ENCODE results near the gene MATN3. TPM values are rescaled to one million over a fixed set of nuclear protein-coding genes. Genes with fewer than 3 reads are reported as not detected.
"Not testable (repeated sequence)": the region's sequence is repeated elsewhere in the genome, so short reads cannot be mapped to it uniquely, and the experiment has no call there.

MATN3 gene
- total RNA-seq, 4 donors from 2014 or later = 0.11 to 1.5 (median 0.60) TPM

DNA sequence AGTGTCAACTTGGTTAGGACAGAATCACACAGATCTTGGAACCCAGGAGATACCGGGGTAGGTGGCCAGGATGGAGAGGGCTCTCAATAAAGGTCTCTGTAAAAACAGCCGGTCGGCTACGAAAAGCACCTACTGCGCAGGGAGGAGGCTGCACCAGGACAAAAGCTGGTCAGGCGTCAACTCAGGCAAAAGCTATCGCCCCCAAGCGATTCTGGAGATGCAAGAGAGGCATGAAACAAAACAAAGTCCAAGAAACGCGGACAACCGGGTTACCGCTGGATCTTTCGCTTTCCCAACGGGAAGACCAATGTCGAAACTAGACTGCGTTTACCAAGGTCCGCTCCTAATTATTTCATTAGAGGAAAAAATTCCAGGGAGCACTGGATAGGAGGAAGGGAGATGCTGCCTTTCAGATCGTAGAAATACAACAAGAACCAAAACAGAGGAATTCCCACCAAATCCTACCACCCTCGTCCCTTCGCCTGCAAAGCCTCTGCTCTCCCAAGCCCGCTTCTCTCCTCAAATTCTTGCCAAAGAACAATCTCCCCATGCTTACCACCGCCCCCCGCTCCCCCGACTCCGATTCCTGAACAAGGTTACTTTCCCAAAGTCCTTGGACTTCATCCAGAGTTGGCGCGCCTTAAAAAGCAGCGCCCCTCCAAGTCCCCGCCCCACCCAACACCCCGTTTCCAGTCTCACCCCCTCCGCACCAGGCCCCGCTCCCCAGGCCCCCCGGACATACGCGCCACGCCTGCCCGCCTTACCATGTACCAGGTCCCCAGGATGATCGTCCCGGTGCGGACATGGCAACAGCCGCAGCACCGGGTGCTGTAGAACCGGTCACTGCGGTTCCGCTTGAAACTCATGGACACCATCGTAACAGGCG, 38.4 kb upstream of the MATN3 start:
- TF ChIP-seq, protein P1, sequence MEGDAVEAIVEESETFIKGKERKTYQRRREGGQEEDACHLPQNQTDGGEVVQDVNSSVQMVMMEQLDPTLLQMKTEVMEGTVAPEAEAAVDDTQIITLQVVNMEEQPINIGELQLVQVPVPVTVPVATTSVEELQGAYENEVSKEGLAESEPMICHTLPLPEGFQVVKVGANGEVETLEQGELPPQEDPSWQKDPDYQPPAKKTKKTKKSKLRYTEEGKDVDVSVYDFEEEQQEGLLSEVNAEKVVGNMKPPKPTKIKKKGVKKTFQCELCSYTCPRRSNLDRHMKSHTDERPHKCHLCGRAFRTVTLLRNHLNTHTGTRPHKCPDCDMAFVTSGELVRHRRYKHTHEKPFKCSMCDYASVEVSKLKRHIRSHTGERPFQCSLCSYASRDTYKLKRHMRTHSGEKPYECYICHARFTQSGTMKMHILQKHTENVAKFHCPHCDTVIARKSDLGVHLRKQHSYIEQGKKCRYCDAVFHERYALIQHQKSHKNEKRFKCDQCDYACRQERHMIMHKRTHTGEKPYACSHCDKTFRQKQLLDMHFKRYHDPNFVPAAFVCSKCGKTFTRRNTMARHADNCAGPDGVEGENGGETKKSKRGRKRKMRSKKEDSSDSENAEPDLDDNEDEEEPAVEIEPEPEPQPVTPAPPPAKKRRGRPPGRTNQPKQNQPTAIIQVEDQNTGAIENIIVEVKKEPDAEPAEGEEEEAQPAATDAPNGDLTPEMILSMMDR (IDR thresholded peaks at IDR 0.05) = no peak
- TF ChIP-seq POLR2A (IDR thresholded peaks at IDR 0.05) = no peak
- intact Hi-C loops (cut with DNase I; ENCODE audit: low total_unique reads) = no loop called here
- H3K4me3 ChIP-seq (ENCODE audit: low read depth, poor library complexity, severe bottlenecking) = peak overlapping the region; percentile 62
- 0 to 1% methylated on average over 38 to 47 of the region's 47 CpGs for WGBS, 2 donors
- peak; percentile 55 to 89 for DNase-seq (ENCODE audit: low spot score in 2 of 2)

DNA sequence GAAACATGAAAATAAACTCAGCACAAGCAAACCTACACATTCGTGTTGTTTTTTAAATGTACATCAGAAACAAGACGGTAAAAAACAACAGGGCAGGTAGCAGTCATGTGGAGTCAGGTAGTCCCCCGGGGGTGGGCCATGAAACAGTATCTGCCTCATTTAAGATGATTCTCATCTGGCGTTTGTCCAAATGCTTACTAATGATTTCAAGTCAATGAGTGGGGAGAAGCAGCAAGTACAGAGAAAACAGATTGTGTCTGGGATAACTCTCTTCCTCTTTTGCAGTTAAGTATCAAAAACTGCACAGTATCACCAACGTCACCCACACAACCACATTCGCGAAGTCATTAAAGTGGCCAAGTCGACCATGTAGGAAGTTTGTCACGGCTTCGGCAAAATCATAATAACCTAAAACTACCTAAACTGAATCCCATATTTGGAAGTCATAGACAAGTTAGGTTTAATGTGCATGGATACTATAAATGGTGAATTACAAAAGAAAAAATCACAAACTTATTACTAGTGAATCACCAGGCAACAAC, 37.7 kb upstream of the MATN3 start:
- peak in 1 of 2 donors; percentile 27 for DNase-seq (ENCODE audit: low spot score in 2 of 2)
- TF ChIP-seq, protein P1 (IDR thresholded peaks at IDR 0.05) = no peak
- no peak for TF ChIP-seq POLR2A (IDR thresholded peaks at IDR 0.05)
- 0 to 1% methylated on average over 10 of the region's 10 CpGs for WGBS, 2 donors
- intact Hi-C loops (cut with DNase I; ENCODE audit: low total_unique reads) = no loop called here
- peak overlapping the region; percentile 62 for H3K4me3 ChIP-seq (ENCODE audit: low read depth, poor library complexity, severe bottlenecking)

- DNase-seq (ENCODE audit: low spot score in 2 of 2) = no peak
- 1 to 3% methylated on average over 4 of the region's 4 CpGs for WGBS, 2 donors
- peak overlapping the region; percentile 62 for H3K4me3 ChIP-seq (ENCODE audit: low read depth, poor library complexity, severe bottlenecking)
- intact Hi-C loops (cut with DNase I; ENCODE audit: low total_unique reads) = no loop called here
- TF ChIP-seq POLR2A (IDR thresholded peaks at IDR 0.05) = no peak
- TF ChIP-seq, protein P1 (IDR thresholded peaks at IDR 0.05) = no peak
These were observed 37.2 kb upstream of the MATN3 start for GRCh38 chr2:20049637-20050036.

GRCh38 chr2:20048488-20049448, 36.3 kb upstream of the MATN3 start:
- TF ChIP-seq, protein P1 (IDR thresholded peaks at IDR 0.05) = no peak
- TF ChIP-seq POLR2A (IDR thresholded peaks at IDR 0.05) = no peak
- intact Hi-C loops (cut with DNase I; ENCODE audit: low total_unique reads) = no loop called here
- WGBS, 2 donors = 36 to 42% methylated on average over 6 of the region's 6 CpGs
- no peak overlapping the region for H3K4me3 ChIP-seq (ENCODE audit: low read depth, poor library complexity, severe bottlenecking)
- DNase-seq (ENCODE audit: low spot score in 2 of 2) = no peak

DNA sequence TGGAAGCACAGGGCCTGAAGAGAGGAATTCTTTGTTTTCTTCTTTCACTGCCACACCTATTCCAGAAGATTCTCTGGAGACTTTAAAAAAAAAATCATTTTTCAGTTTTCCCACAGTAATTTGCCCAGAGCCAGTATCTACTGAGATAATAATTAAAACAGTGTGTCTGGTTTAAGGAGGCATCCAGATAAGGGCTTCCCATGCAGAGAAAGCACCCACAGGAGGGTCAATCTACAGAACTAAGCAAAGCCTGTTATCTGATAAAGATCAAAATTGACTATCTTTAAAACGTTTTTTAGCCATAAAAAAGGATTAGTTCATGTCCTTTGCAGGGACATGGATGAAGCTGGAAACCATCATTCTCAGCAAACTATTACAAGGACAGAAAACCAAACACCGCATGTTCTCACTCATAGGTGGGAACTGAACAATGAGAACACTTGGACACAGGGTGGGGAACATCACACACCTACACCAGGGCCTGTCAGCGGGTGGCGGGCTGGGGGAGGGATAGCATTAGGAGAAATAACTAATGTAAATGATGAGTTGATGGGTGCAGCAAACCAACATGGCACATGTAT, 33.3 kb upstream of the MATN3 start:
- H3K4me3 ChIP-seq (ENCODE audit: low read depth, poor library complexity, severe bottlenecking); DNase-seq (ENCODE audit: low spot score in 2 of 2); intact Hi-C loops (cut with DNase I; ENCODE audit: low total_unique reads): not testable (repeated sequence)
- WGBS, 2 donors = 64 to 65% methylated on average over 4 of the region's 4 CpGs

Measured in lower leg skin (tissue), 4 donors.